K562 (cell line): ENCODE results near the gene DLK2. TPM values are rescaled to one million over a fixed set of nuclear protein-coding genes. Genes with fewer than 3 reads are reported as not detected.
"Not testable (repeated sequence)": the region's sequence is repeated elsewhere in the genome, so short reads cannot be mapped to it uniquely, and the experiment has no call there.

ENCODE experiments used
- ATAC-seq: fragments of 200-7000 bp; cut with Tn5 transposase; 3 replicates; pipeline ENCODE4 v1.9.1; 2020; ENCODE audit warnings: moderate library complexity
- BruUV-seq: library from RNA; stranded (reverse); fragments of 400-500 nt; replicated peaks from 2 replicates; lab custom pipeline; 2021; lab: Mats Ljungman, UMichigan
- CTCF ChIA-PET: fragments of 300-600 bp; formaldehyde crosslinking; extraction: SDS; loops from one replicate; lab custom pipeline; 2021; ENCODE audit warnings: low intra/inter-chr PET ratio; lab: Yijun Ruan, JAX
- POLR2A ChIA-PET: fragments of 300-600, 350-650 bp; sonication (Branson Sonifier 250); formaldehyde crosslinking; extraction: SDS; loops from one replicate; lab custom pipeline; 2021; ENCODE audit warnings: antibody characterized with exemption, inconsistent platforms; lab: Yijun Ruan, JAX
- DNase-seq, 4 experiments: peaks; one replicate each; pipeline versions ENCODE4 v3.0.0 to v3.0.0-alpha.2; 2011 to 2018; ENCODE audit warnings: low spot score in 3 of 4, mixed read lengths in 3 of 4; ENCODE audit errors: extremely low read depth in 1 of 4
- FAIRE-seq: peaks from 2 replicates; lab custom pipeline; 2011; peaks lifted over from hg19 to GRCh38; lab: Jason Lieb, UNC
- H2AFZ ChIP-seq: 2 replicates; pipeline ENCODE4 v1.6.0; 2011; ENCODE audit warnings: low read depth, low read length, control low read depth, inconsistent platforms
- H3K27ac ChIP-seq: fragments of 200-600 bp; 3 replicates; pipeline ENCODE4 v1.8.0; 2011; ENCODE audit warnings: low read depth, mild to moderate bottlenecking, control low read depth, inconsistent platforms, low read length, moderate library complexity, mixed read lengths; ENCODE audit errors: extremely low read depth
- H3K27me3 ChIP-seq, 2 experiments: fragments of 300-600 bp in 1 of 2; 2 replicates in 1 of 2; 3 replicates in 1 of 2; pipeline versions ENCODE4 v1.6.0 to v1.8.0; 2011; ENCODE audit warnings: inconsistent platforms in 2 of 2, low read length in 2 of 2, mild to moderate bottlenecking in 1 of 2, mixed read lengths in 1 of 2, moderate library complexity in 1 of 2; ENCODE audit not compliant: control insufficient read depth in 2 of 2, insufficient read depth in 2 of 2
- H3K36me3 ChIP-seq: fragments of 300-600 bp; 3 replicates; pipeline ENCODE4 v1.8.0; 2011; ENCODE audit warnings: mild to moderate bottlenecking, low read length, inconsistent platforms; ENCODE audit not compliant: control insufficient read depth, insufficient read depth
- H3K4me1 ChIP-seq, 2 experiments: fragments of 200-600 bp in 1 of 2; replicated peaks in 1 of 2; 2 replicates in 1 of 2; 3 replicates in 1 of 2; pipeline versions ENCODE4 v1.5.1 to v1.8.0; 2011; ENCODE audit warnings: inconsistent platforms in 2 of 2, low read length in 2 of 2, mild to moderate bottlenecking in 1 of 2, mixed read lengths in 1 of 2, moderate library complexity in 1 of 2; ENCODE audit not compliant: control insufficient read depth in 2 of 2, insufficient read depth in 2 of 2
- H3K4me2 ChIP-seq: 2 replicates; pipeline ENCODE4 v1.6.1; 2011; ENCODE audit warnings: low read length, control low read depth, inconsistent platforms, mixed read lengths; ENCODE audit not compliant: insufficient read depth
- H3K4me3 ChIP-seq: fragments of 200-600 bp; sonication (generic), shearing (Covaris generic); 2 replicates; pipeline ENCODE4 v1.5.1; 2016; ENCODE audit warnings: control low read depth, inconsistent platforms
- H3K79me2 ChIP-seq: fragments of 200-600 bp; 3 replicates; pipeline ENCODE4 v1.8.0; 2011; ENCODE audit warnings: low read length, inconsistent platforms; ENCODE audit not compliant: control insufficient read depth, insufficient read depth
- H3K9ac ChIP-seq, 2 experiments: 2 replicates each; pipeline versions ENCODE4 v1.6.0 to v1.6.1; 2011; ENCODE audit warnings: low read depth in 2 of 2, low read length in 2 of 2, control low read depth in 1 of 2, inconsistent platforms in 1 of 2, mild to moderate bottlenecking in 1 of 2, mixed read lengths in 1 of 2; ENCODE audit not compliant: insufficient read depth in 1 of 2
- H3K9me1 ChIP-seq: one replicate; pipeline ENCODE4 v1.6.0; 2011; ENCODE audit warnings: inconsistent platforms, mild to moderate bottlenecking, low read length, moderate library complexity; ENCODE audit not compliant: control insufficient read depth, insufficient read depth
- H3K9me3 ChIP-seq: replicated peaks from 2 replicates; pipeline ENCODE4 v1.5.1; 2011; ENCODE audit warnings: low read depth, low read length, inconsistent platforms; ENCODE audit not compliant: control insufficient read depth, insufficient read depth
- H4K20me1 ChIP-seq: replicated peaks from 2 replicates; pipeline ENCODE4 v1.6.1; 2011; ENCODE audit warnings: low read length, inconsistent platforms, mixed read lengths; ENCODE audit not compliant: control insufficient read depth, insufficient read depth
- DDX20 ChIP-seq: fragments of 450-650 bp; IDR thresholded peaks from 2 replicates; pipeline ENCODE4 v1.6.1; 2016; ENCODE audit warnings: missing genetic modification characterization, low read depth, mild to moderate bottlenecking, missing compliant biosample characterization, moderate library complexity
- E2F3 ChIP-seq: fragments of 250-450 bp; sonication (Bioruptor Pico); IDR thresholded peaks from 2 replicates; pipeline ENCODE4 v1.4.0; 2020; ENCODE audit warnings: mild to moderate bottlenecking
- IRF2 ChIP-seq: sonication (generic); formaldehyde crosslinking; IDR thresholded peaks from 2 replicates; pipeline ENCODE4 v1.8.1; 2022; ENCODE audit warnings: mild to moderate bottlenecking, missing genetic modification reagents
- MCM5 ChIP-seq: fragments of 450-650 bp; IDR thresholded peaks from 2 replicates; pipeline ENCODE4 v1.6.1; 2016; ENCODE audit warnings: low read depth
- SMARCA5 ChIP-seq: fragments of 450-650 bp; IDR thresholded peaks from 2 replicates; pipeline ENCODE4 v1.6.1; 2016
- TCF7L2 ChIP-seq: fragments of 150-350 bp; IDR thresholded peaks from 2 replicates; pipeline ENCODE4 v1.6.1; 2016; ENCODE audit warnings: low read depth, mild to moderate bottlenecking, low read length, moderate library complexity
- ZNF146 ChIP-seq: IDR thresholded peaks from one replicate; pipeline ENCODE4 v1.6.1; 2018; ENCODE audit warnings: missing compliant biosample characterization; ENCODE audit not compliant: unreplicated experiment
- ZNF165 ChIP-seq: fragments of 250-450 bp; sonication (Bioruptor Pico); IDR thresholded peaks from 2 replicates; pipeline ENCODE4 v1.4.0; 2020; ENCODE audit warnings: borderline replicate concordance
- WGBS: fragments of 100-300 bp; shearing (Covaris generic); methylation state at CpG from one replicate; pipeline ENCODE4 v1.1.6; 2016; ENCODE audit warnings: low coverage, mixed read lengths; ENCODE audit not compliant: insufficient coverage; ENCODE audit errors: missing lambda C conversion rate; 5-methylcytosine and 5-hydroxymethylcytosine counted together
- in situ Hi-C: fragments of 300-500 bp; cut with MboI; formaldehyde crosslinking; loops from 4 replicates; pipeline ENCODE4 v1.15.0; 2018; ENCODE audit warnings: inconsistent platforms, mixed read lengths
- intact Hi-C: fragments of 100-400 bp; cut with micrococcal nuclease; formaldehyde crosslinking; loops from 2 replicates; pipeline ENCODE4 v1.14.2; 2022
- polyA plus RNA-seq, 8 experiments: library from polyadenylated mRNA; depleted of rRNA in 4 of 8; stranded (reverse) in 5 of 8; unstranded in 3 of 8; fragments of >200 nt; fragmentation: Nextera tagmentation in 2 of 8; fragmentation: Illumina TruSeq in 1 of 8; extraction: Ambion mirVana in 2 of 8; extraction: Trizol in 1 of 8; gene quantifications; 2 replicates each; pipeline versions ENCODE4 v1.2.1 to v1.2.3, GENCODE V29; 2011 to 2014; ENCODE audit warnings: inconsistent platforms in 1 of 8, missing spikeins in 1 of 8
- total RNA-seq, 7 experiments: library from RNA; depleted of rRNA in 6 of 7; stranded (reverse); fragments of >200 nt in 6 of 7; fragmentation: Illumina TruSeq in 2 of 7; extraction: Trizol in 2 of 7; gene quantifications; 2 replicates each; pipeline versions ENCODE4 v1.2.1 to v1.2.3, GENCODE V29; 2011 to 2021; ENCODE audit warnings: low replicate concordance in 1 of 7
- TF ChIP-seq, protein P1 (sequence below): fragments of 450-650 bp; IDR thresholded peaks from 2 replicates; pipeline ENCODE4 v1.6.1; 2016; ENCODE audit warnings: antibody characterized with exemption
- TF ChIP-seq, protein P2 (sequence below), 2 experiments: fragments of 450-650 bp; IDR thresholded peaks; 2 replicates each; pipeline ENCODE4 v1.6.1; 2016

The DLK2 gene
- total and polyA plus RNA-seq, 9 of the 15 experiments (the other 6 are each of a cell fraction or from before 2014, with no cell fraction given): 0.11 to 0.53 (median 0.29) TPM; not detected in 3

DNA sequence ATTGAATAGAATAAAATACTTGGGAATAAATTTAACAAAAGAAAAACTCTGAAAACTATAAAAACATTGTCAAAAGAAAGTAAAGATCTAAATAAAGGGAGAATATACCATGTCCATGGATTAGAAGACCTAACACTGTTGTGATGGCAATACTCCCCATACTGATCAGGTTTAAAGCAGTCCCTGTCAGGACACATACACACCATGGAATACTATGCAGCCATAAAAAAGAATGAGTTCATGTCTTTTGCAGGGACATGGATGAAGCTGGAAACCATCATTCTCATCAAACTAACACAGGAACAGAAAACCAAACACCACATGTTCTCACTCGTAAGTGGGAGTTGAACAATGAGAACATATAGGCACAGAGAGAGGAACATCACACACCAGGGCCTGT is 44.6 kb downstream of the DLK2 start:
- FAIRE-seq, DNase-seq, H3K9me1 ChIP-seq, H3K4me3 ChIP-seq, POLR2A ChIA-PET, H3K27ac ChIP-seq, in situ Hi-C loops, BruUV-seq, H2AFZ ChIP-seq, CTCF ChIA-PET, H3K79me2 ChIP-seq, H3K9ac ChIP-seq, H3K4me2 ChIP-seq, H4K20me1 ChIP-seq, H3K4me1 ChIP-seq, H3K9me3 ChIP-seq, intact Hi-C loops, ATAC-seq, H3K36me3 ChIP-seq: not testable (repeated sequence)
- peak; percentile 82 for TF ChIP-seq ZNF146
- H3K27me3 ChIP-seq: peaks cover 6 to 40% of the 10 kb centered on the region in 2 experiments; a peak in 4 of 5 replicates
- 0% methylated on average over 1 of the region's 1 CpG for WGBS

- H3K27me3 ChIP-seq: peaks cover 14 to 32% of the 10 kb centered on the region in 2 experiments; a peak in 4 of 5 replicates
- no TSS peak for BruUV-seq
- no peak overlapping the region for H3K4me3 ChIP-seq
- no peak overlapping the region for H3K27ac ChIP-seq
- FAIRE-seq (no peak), DNase-seq (no peak), ATAC-seq (no peak)
- ChIA-PET CTCF (no interaction called here), POLR2A (interaction anchor here (1.0 kb wide), 2 partner anchors 10 to 24 kb away, joined by 3 read pairs; no protein-coding TSS in a partner anchor)
- H3K9me3 ChIP-seq: no peaks in the 10 kb centered on the region
- H4K20me1 ChIP-seq: no peaks in the 10 kb centered on the region
- H3K4me1 ChIP-seq: peaks cover 0 to 6% of the 10 kb centered on the region in 2 experiments; a peak in 1 of 5 replicates
- H2AFZ ChIP-seq: no peak overlapping the region
- 11% methylated on average over 4 of the region's 4 CpGs for WGBS
- H3K4me2 ChIP-seq: no peak overlapping the region
- TF ChIP-seq IRF2 (no peak), MCM5 (no peak), TCF7L2 (no peak), E2F3 (CRISPR knock-in tag) (no peak), ZNF165 (no peak), SMARCA5 (no peak), DDX20 (tag) (no peak)
- TF ChIP-seq, protein P1, sequence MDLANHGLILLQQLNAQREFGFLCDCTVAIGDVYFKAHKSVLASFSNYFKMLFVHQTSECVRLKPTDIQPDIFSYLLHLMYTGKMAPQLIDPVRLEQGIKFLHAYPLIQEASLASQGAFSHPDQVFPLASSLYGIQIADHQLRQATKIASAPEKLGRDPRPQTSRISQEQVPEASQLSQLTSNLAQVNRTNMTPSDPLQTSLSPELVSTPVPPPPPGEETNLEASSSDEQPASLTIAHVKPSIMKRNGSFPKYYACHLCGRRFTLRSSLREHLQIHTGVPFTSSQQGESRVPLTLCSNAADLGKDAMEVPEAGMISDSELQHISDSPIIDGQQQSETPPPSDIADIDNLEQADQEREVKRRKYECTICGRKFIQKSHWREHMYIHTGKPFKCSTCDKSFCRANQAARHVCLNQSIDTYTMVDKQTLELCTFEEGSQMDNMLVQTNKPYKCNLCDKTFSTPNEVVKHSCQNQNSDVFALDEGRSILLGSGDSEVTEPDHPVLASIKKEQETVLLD: no peak
- TF ChIP-seq, protein P2, sequence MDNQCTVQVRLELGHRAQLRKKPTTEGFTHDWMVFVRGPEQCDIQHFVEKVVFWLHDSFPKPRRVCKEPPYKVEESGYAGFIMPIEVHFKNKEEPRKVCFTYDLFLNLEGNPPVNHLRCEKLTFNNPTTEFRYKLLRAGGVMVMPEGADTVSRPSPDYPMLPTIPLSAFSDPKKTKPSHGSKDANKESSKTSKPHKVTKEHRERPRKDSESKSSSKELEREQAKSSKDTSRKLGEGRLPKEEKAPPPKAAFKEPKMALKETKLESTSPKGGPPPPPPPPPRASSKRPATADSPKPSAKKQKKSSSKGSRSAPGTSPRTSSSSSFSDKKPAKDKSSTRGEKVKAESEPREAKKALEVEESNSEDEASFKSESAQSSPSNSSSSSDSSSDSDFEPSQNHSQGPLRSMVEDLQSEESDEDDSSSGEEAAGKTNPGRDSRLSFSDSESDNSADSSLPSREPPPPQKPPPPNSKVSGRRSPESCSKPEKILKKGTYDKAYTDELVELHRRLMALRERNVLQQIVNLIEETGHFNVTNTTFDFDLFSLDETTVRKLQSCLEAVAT (IDR thresholded peaks at IDR 0.05): no peak
- no peaks in the 10 kb centered on the region for H3K79me2 ChIP-seq
- intact Hi-C loops (no loop called here), in situ Hi-C loops (no loop called here)
- no peaks in the 10 kb centered on the region for H3K36me3 ChIP-seq
- no peaks in the 10 kb centered on the region for H3K9me1 ChIP-seq
- no peak overlapping the region for H3K9ac ChIP-seq
Observed at GRCh38 chr6:43408259-43408658, 47.1 kb downstream of the DLK2 start.
